Stimulated activated CD4-positive, alpha-beta T cell treated with anti-CD3 and anti-CD28 coated beads, Interleukin-15, amount 100 ng/mL, for 48 hours (primary cell): ENCODE measurements around the gene TRPV5.
A peak's percentile ranks its signal among the peaks of the same experiment; 100 is the strongest.

Source experiments
- DNase-seq, 2 donors: peaks; one replicate each; pipeline ENCODE4 v3.0.0-alpha.2; 2020; ENCODE audit warnings: low read depth in 2 of 2

TRPV5 gene

DNA sequence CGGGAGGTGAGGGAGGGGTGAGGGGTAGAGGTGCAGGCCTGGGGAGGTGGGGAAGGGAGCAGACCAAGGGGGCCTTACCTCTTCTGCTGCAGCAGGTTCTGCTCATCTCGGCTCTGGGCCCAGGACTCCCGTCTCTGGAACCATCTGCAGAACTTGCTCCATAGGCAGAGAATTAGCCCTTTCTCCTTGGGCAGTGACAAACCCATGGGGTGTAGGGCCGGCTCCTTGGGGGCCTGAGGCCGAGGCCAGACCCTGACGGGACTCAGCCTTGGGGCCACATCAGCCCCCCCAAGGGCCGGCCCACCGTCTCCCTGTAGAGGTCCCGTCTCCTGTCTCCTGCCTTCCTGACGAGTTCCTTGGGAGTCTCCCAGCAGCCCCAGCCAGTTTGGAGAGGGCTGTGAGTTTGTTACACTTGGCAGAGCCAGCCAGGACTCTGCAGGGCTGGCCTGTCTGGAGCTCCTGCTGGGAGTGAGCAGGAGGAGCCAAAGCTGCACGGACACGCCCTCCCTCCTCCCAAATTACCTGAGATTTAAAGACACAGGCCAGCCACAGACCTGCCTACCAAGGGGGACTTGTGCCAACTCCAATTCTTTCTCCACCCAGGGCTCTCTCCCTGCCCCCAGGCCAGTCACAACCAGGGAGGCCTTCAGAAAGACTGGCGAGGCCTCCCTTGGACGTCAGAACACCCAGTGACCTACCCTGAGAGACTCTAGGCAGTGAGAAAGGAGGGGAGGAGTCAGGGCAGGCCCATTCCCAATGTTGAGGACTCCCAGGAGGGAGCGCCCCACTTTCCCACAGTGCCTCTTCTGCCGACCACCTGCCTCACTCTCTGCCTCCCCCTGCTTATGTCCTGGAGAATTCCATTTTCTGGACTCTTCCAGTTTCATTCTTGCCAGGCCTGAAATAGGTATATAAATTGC lies 48.0 kb downstream of the TRPV5 start, which contains the start of gene TRPV6:
TRPV6 (minus strand) TSS at position 435 of the 920 bp plus-strand sequence.
- no peak for DNase-seq

DNA sequence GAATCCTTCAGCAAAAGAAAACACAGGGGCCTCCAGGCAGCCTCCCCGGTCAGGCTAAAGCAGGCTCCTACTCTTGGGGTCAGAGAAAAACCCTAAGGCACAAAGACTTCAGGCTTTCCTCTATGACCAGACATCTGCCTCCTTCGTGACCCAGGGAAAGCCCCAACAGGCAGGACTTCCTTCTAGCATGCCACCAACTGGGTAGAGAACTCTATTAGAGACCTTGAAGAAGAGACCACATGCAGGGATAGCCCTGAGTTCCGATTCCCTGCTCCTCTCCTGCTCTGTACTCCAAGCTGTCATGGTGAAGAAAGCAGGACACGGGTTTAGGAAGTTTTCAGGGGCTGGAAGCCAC lies 49.3 kb downstream of the TRPV5 start:
- DNase-seq: no peak

DNA sequence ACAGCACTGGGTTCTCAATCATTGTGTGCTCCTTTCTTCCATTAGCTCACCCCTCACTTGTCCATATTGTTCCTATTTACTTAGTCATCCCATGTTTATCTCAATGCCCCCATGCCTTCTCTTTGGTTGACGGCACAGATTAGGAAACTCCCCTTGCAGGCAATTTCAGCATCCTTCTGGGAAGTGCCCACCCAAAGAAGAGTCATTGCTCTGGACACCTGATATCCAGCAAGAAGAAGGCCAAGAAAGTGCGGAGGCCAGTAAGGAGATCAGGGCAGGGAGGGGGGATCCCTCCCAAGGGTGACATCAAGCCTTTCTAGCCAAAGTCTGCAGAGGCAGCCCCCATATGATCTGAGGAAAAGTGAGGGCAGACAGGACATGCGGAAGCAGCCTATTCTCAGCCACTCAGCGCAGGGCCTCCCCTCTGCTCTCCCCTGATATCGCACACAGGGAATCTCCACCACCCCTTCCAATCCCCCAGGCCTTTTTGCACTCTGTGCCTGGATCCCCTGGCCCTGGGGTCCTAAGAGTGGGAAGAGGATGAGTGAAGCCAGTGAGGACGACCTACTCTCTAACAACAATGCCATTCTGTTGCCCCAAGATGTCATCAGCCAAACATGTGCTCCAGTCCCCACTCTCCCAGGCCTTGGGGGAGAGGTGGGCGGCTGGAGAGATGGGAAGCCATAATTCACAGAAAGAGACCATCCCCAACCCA lies 49.8 kb downstream of the TRPV5 start:
- DNase-seq: no peak

DNA sequence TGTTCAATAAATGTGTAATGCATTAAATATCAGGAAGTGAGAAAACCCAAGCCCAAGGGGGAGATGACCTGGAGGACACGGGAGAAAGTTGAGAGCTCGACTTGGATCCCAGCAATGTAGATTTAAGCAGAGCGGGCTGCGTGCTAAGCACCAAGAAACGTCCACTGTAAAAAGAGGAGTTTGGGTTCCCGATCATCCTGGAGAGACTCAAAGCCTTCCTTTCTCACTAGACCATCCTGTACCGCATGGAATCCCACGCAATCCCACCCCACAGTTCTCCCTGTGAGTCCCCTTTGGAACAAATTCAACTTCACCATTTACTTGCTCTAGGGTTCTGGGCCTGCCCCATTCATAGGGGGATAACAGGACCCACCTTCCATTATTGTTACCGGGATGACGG lies 50.4 kb downstream of the TRPV5 start:
- no peak for DNase-seq

DNA sequence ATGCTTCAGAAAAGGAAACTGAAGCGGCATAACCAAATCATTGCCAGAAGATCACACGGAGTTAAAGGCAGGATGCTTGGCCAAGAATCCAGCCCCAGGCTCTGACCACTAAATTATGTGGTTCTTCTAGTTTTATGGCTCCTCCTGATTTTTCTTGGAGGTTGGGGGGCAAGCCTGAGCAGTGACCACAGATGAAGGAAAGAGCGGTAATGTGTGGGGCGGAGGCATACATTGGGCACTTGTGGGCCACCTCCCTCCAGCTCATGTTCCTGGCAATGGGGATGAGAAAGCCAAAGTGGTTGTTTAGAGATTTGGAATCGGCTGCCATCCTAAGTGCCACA lies 51.2 kb downstream of the TRPV5 start:
- no peak for DNase-seq

DNA sequence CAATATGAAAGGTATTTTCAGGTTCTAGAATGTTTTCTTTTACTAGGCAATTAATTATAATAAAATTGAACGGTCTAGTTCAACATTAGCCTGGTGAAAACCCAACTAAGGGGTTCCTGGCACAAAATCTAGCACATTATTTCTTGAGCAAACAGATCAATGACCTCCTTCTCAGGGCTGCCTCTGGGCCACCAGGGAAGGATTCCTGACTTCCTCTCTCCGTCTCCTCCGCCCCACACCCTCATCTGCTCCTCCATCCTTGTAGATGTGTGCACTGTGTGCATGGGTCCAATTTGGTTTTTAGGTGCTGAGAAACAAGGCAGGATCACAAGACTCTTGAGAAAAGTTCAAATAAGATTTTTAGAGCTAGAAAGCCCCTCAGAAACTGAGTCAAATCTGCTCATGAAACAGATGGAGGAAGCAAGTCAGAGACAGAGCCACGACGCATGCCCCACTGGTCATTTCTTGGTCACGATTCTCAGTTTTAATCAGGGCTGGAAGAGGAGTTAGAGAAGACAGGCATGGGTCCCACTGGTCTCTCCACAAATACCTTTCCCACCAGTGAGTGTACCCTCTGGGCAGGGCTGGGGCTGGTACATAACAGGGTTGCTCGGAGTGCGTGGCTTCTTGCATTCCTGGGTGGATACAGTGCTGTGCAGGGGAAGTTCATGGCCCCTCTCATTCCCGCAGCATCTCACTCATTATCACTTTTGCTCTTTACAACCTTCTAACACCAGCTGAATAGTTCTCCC lies 51.8 kb downstream of the TRPV5 start:
- DNase-seq: no peak

DNA sequence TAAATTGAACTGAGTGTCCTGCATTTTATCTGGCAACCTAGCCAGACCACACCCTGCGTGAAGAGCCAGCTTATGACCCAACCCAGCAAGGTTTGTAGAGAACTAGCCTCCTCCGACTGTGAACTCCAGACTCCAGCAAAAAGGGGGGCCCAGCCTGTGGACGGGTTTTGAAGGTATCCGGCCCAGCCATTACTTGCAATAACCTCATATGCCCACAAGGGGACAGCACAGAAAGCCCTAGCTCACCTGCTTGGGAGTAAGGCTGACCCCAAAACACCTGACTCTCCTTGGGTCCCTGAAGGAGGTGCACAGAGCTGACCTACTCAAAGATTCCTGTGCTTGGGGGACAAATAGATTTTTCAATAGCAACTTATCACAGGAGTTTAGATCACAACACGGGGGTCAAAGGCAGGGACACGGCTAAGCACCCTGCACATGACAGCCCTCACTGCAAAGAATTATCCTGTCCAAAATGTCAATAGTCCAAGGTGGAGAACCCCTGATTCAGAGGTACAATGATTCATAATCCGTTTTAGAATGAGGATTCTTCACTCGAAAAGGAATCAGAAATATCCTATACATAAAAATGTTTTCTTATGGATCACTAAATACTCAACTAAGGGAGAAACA lies 52.6 kb downstream of the TRPV5 start:
- peak in 1 of 2 donors; percentile 33 for DNase-seq

DNA sequence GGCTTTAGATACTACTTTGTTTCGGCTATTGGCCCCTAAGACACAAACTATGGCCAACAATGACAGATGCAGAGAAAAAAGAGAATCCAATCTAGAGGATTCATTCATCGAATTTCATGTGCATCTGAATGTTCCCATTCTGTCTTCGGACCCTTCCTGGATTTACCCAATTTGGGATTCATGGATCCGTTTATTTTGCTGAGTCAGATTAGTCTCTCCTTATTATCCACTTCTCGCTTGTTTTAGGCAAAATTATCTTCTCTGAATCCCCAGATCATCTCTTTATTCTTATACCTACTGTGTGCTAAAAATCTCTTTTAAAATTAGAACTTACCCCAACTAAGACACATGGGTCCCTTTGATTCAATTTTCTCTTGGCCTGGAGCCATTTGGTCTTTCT lies 54.5 kb downstream of the TRPV5 start:
- DNase-seq: no peak

DNA sequence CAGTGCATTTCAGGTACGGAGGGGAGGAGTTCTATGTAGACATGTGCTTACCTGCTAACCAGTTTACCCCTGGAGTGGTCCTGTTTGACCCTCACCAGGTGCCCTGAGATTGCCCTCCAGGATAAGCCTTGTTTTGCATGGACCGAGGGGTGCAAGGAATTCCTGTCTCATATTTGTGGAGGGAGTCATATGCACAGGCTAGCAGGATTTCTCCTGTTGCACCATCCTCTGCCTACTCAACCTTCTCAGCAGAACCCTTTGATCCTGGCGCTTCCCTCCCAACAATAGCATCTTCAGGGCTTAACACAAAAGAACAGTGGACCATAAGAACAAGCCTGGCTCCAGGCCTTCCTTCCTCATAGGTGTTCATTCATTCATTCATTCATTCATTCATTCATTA lies 55.2 kb downstream of the TRPV5 start:
- no peak for DNase-seq

DNA sequence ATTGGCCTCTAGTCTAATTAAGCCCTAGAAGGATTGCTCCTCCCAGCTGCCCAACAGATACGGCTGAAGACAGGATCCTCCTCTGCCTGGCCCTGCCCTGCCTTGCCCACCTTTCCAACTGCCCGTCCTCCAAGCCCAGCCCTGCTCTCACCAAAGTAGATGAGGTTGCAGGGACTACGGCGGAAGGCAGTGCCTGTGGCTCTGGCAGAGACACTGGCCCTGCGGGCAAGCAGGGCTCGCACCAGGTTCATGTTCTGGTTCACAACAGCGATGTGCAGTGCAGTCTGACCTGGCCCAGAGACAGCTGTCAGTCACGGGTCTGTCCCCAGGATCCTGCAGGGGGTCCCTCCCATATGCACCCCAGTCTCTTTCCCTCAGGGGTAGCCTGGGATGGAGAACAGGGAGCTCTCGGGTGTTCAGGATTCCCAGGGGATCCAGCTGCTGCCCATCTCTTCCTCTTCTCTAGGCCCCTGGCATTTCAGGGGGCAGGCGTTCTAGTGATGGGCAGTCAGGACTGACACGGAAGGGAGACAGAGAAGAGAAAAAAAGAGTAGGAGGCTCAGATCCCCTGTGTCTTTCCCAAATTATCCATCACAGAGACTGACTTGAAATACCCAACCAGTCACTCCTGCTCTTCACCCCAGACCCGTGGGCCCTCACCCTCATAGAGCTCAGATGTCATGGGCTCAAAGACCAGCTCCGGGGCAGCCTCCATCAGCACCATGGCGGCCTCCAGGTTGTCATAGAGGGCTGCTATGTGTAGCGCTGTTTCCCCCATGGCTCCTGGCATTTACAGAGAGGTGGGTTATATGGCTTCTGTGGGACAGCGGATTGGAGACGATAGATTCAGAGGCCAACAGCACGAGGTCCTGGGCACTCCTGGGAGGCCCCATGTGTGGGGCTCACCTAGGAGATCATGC lies 56.3 kb downstream of the TRPV5 start:
- DNase-seq: no peak

DNA sequence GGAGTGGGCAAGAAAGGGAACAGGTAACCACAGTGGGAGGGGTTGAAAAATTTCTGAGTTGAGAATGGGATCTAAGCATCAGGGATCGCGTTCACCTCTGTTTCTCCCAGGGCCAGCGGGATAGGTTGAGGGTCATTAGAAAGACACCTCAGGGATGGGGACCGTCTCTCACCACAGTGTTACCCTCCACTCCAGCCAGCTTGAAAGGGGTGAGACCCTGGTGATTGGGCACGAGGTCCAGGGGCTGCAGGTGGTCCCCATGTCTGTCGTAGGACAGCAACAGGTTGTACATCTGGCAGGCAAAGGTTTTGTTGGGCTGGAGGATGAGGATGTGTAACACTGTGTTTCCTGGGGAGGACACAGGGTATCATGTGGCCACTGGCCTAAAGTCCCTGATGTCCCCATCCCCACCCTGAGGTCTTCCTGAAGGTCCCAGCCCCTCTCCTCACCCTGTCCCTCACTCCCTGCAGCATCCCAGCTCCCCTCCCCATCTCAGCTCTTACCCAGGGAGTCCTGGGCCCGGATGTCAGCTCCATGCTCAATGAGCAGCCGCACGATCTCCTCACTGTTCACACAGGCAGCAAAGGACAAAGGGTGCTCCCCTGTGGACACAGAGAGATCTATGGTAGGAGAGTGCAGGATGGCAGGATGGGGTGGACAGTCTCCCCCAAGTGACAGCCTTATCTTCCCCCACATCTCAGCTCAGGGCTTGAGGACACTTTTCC lies 57.1 kb downstream of the TRPV5 start:
- no peak for DNase-seq

DNA sequence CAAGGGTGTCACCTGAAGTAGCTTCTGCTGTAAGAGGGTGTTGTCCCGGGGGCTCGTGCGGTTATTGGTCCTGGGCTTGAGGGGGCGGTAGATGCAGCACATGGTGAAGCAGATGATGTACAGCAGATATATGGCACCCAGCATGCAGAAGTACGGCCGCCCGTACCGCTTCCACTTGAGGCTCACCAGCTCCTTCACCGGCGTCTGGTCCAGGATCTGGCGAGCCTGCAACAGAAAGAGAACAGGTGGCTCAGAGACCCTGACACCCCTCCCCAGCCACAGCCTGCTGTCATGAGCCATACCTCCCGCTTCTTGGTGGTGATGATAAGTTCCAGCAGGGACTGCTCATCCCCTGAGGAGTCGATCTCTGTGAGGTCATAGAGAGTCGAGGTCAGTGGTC lies 58.1 kb downstream of the TRPV5 start:
- no peak for DNase-seq

DNA sequence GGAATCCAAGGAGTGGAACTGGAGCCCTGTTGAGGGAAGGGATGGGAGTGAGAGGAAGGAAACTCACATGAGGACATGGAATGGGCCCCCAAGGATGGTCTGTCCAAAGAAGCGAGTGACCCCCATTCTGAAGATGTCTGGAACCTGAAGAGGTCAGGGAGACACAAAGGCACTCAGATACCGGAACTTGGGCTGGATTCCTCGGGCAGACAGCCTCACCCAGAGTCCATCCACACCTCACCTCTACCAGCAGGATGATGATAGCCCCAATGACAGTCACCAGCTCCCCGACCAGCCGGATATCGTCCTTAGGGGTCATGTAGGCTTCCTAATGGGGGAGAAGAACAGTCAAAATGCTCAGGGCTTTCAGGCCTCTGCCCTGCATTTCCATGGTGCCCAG lies 58.7 kb downstream of the TRPV5 start:
- DNase-seq: no peak

DNA sequence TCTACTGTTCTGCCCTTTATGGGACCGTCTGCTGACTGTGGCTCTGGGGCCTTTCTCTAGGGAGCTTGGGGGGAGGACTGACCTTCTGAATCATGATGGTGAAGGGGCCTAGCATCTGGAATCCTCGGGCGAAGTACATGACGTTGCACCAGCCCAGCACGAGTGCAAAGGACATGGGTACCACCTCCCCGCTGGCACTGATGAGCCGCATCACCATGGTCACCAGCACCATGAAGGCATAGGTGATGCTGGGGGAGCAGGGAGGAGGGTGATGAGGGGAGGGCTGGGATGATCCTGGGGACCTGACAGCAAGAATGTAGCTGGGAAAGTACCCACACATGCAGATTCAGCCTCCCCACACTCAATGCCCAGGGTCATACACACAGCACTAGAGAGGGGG lies 59.1 kb downstream of the TRPV5 start:
- DNase-seq: no peak

DNA sequence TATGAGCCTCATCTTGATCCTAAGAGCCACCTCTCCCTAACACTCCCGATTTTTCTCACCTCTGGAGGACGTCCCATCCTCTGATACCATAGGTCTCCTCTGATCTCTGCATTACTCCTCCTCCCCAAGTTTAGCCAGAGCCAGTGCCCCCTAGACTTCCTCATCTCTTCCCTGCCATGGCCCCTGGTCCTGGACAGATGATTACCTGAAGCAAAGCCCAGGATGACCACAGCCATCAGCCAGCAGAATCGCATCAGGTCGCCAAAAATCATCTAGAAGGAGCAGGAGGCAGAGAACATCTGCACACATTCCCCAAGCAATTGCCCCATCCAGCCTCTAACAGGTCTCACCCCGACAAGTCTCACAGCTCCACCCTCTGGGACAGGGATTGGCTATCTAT lies 59.7 kb downstream of the TRPV5 start:
- no peak for DNase-seq

DNA sequence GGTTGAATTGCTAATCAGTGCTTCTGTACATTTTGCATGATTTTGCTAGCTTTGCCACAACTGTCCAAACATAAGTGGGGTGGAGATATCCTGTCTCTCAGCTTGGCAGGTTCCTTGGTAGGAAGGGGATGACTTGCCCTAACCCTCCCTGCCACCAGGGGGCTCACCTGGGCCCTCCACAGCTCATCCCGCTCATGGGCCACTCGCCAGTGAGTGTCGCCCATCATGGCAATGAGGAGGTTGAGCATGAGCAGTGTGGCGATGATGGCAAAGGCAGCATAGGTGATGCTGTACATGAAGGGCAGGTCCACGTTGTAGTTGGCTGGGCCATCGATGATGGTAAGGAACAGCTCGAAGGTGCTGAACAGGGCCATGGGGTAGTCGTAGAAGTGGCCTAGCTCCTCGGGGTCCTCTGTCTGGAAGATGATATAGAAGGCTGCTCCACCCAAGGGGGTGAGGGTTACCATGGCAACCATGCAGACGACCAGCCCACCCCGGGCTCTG lies 60.2 kb downstream of the TRPV5 start:
- DNase-seq: peak; percentile 21 to 31

DNA sequence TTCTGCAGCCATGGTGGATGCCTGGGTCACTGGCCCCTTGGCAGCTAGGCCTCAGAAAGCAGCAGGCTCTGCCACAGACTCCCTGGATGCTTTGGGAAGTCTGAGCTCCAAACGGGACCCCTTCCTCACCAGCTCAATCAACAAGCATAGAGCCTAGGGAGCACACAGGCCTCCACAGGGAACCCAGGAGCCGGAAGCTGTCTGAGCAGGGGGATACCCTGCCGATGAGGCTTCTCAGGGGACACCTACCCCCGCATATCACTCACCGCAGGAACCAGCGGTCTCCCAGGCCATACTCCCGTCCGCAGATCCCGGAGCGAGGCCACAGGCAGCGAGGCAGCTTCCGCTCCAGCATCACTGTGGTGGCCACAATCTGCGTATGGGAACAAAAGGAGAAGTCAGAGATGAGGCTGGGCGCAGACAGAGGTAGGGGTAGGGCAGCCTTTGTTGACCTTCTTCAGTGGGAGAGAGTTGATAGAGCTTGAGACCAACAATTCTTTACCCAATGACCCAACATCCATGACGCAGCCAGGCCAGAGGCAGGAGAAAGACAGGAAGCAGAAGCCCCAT lies 61.4 kb downstream of the TRPV5 start:
- DNase-seq: no peak

DNA sequence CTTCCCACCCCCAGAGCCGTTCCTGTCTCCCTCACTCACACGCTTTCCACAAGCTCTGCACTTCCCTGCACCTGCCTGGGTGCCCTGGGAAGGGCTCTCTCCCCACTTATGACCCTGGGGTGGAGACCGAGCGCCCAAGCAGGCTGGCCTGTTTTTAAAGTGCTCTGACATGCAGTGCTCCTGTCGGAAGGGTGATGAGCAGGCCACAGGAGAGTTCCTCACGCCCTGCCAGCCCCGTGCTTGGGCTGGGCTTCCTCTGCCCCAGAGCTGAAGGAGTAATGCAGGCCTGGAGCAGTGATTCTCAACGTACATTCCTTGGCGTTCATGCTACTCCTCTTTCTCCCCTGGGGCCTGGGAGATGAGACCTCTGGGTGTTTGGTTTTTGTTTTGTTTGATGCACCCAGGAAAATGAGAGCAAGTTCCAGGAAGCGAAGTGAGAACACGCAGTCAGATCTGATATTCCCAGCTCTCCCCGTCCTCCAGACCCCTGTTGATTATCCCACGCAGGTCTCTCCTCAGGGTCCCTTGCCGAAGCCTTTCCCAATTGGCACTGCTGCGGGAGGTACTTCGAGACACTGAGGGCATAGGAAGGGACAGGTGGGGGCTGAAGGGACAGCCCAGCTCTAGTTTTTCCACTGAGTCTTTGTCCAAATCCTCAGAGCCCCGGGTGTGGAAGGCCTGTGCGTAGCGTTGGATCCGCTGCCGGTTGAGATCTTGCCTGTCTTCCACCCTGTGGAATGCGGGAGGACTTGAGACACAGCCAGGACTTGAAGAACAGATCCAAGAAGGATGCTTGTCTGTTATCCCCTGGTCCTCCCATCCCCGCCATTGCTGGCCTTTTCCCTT lies 62.1 kb downstream of the TRPV5 start:
- no peak for DNase-seq
